ENCODE measurements around the gene SYNGR4.

- TF ChIP-seq RARB (CRISPR knock-in tag; IDR thresholded peaks at IDR 0.05) (no peak), GLIS3 (CRISPR knock-in tag; IDR thresholded peaks at IDR 0.05) (no peak), ZFP3 (CRISPR knock-in tag; IDR thresholded peaks at IDR 0.05) (no peak), TOX (CRISPR knock-in tag; IDR thresholded peaks at IDR 0.05; ENCODE audit: borderline replicate concordance) (no peak), SNAI2 (CRISPR knock-in tag; IDR thresholded peaks at IDR 0.05) (no peak), ISL1 (CRISPR knock-in tag; IDR thresholded peaks at IDR 0.05) (no peak)
- TF ChIP-seq, protein P1, sequence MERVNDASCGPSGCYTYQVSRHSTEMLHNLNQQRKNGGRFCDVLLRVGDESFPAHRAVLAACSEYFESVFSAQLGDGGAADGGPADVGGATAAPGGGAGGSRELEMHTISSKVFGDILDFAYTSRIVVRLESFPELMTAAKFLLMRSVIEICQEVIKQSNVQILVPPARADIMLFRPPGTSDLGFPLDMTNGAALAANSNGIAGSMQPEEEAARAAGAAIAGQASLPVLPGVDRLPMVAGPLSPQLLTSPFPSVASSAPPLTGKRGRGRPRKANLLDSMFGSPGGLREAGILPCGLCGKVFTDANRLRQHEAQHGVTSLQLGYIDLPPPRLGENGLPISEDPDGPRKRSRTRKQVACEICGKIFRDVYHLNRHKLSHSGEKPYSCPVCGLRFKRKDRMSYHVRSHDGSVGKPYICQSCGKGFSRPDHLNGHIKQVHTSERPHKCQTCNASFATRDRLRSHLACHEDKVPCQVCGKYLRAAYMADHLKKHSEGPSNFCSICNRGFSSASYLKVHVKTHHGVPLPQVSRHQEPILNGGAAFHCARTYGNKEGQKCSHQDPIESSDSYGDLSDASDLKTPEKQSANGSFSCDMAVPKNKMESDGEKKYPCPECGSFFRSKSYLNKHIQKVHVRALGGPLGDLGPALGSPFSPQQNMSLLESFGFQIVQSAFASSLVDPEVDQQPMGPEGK (CRISPR knock-in tag; IDR thresholded peaks at IDR 0.05; ENCODE audit: borderline replicate concordance) = no peak
Observed at GRCh38 chr19:48330012-48330681, 34.0 kb upstream of the SYNGR4 start.

Data from SK-N-SH treated with all-trans-retinoic acid at 6 μM for 48 hours (cell line).